Endothelial cell of umbilical vein (primary cell): Measurements from ENCODE around the gene DIAPH3. TPM values are rescaled to one million over a fixed set of nuclear protein-coding genes. Genes with fewer than 3 reads are reported as not detected.

ENCODE experiments used
- BruUV-seq: library from RNA; stranded (reverse); fragments of 400-500 nt; replicated peaks from 2 replicates; lab custom pipeline; 2021; lab: Mats Ljungman, UMichigan
- CTCF ChIA-PET: fragments of 300-600, 350-600 bp; sonication (Branson Sonifier 250); formaldehyde crosslinking; loops from one replicate; lab custom pipeline; 2021; ENCODE audit warnings: antibody characterized with exemption, inconsistent platforms; lab: Charles Lee
- POLR2A ChIA-PET: fragments of 300-600, 350-600 bp; sonication (Branson Sonifier 250); formaldehyde crosslinking; loops from one replicate; lab custom pipeline; 2021; ENCODE audit warnings: antibody characterized with exemption, inconsistent platforms; lab: Charles Lee
- DNase-seq: peaks from one replicate; pipeline ENCODE4 v3.0.0-alpha.2; 2011; ENCODE audit warnings: low read depth, low spot score
- FAIRE-seq: peaks from 2 replicates; lab custom pipeline; 2011; peaks lifted over from hg19 to GRCh38; lab: Jason Lieb, UNC
- H2AFZ ChIP-seq: 2 replicates; pipeline ENCODE4 v1.6.0; 2012; ENCODE audit warnings: low read depth, low read length, control low read depth, inconsistent platforms
- H3K27ac ChIP-seq: 2 replicates; pipeline ENCODE4 v1.5.1; 2011; ENCODE audit warnings: low read depth, mild to moderate bottlenecking, control low read depth, low read length, moderate library complexity; ENCODE audit not compliant: insufficient read depth
- H3K27me3 ChIP-seq, 2 experiments: 2 replicates each; pipeline versions ENCODE4 v1.6.0 to v1.6.1; 2011; ENCODE audit warnings: low read length in 2 of 2, mixed read lengths in 1 of 2; ENCODE audit not compliant: control insufficient read depth in 2 of 2, insufficient read depth in 2 of 2
- H3K36me3 ChIP-seq, 2 experiments: 2 replicates in 1 of 2; 3 replicates in 1 of 2; pipeline ENCODE4 v1.5.1; 2011; ENCODE audit warnings: low read length in 2 of 2, mild to moderate bottlenecking in 1 of 2, moderate library complexity in 1 of 2; ENCODE audit not compliant: control insufficient read depth in 2 of 2, insufficient read depth in 2 of 2; ENCODE audit errors: extremely low read depth in 1 of 2
- H3K4me1 ChIP-seq: 3 replicates; pipeline ENCODE4 v1.5.1; 2011; ENCODE audit warnings: mild to moderate bottlenecking, low read length; ENCODE audit not compliant: control insufficient read depth, insufficient read depth; ENCODE audit errors: extremely low read depth
- H3K4me2 ChIP-seq: 2 replicates; pipeline ENCODE4 v1.6.1; 2011; ENCODE audit warnings: low read length, control low read depth, mixed read lengths; ENCODE audit not compliant: insufficient read depth
- H3K4me3 ChIP-seq, 3 experiments: fragments of 200-600 bp in 1 of 3; sonication (generic), shearing (Covaris generic) in 1 of 3; replicated peaks in 1 of 3; 2 replicates each; pipeline ENCODE4 v1.5.1; 2011 to 2016; ENCODE audit warnings: control low read depth in 3 of 3, low read length in 3 of 3, mild to moderate bottlenecking in 2 of 3, inconsistent platforms in 1 of 3, low read depth in 1 of 3, moderate library complexity in 1 of 3; ENCODE audit not compliant: insufficient read depth in 1 of 3
- H3K79me2 ChIP-seq: 2 replicates; pipeline ENCODE4 v1.6.0; 2012; ENCODE audit warnings: low read length, inconsistent platforms; ENCODE audit not compliant: control insufficient read depth, insufficient read depth
- H3K9ac ChIP-seq: replicated peaks from 2 replicates; pipeline ENCODE3; 2011; ENCODE audit warnings: low read length, control low read depth; ENCODE audit not compliant: insufficient read depth; ENCODE audit errors: extremely low read depth
- H3K9me1 ChIP-seq: replicated peaks from 3 replicates; pipeline ENCODE4 v1.6.0; 2011; ENCODE audit warnings: mild to moderate bottlenecking, low read length; ENCODE audit not compliant: control insufficient read depth, insufficient read depth; ENCODE audit errors: extremely low read depth
- H3K9me3 ChIP-seq: replicated peaks from 2 replicates; pipeline ENCODE4 v1.5.1; 2012; ENCODE audit warnings: low read length, inconsistent platforms; ENCODE audit not compliant: control insufficient read depth, insufficient read depth
- H4K20me1 ChIP-seq: replicated peaks from 2 replicates; pipeline ENCODE3; 2011; ENCODE audit warnings: mild to moderate bottlenecking, low read length; ENCODE audit not compliant: control insufficient read depth, insufficient read depth; ENCODE audit errors: extremely low read depth
- CTCF ChIP-seq, 2 donors: IDR thresholded peaks; 1 replicate in 1 of 2; 2 replicates in 1 of 2; pipeline ENCODE4 v1.5.1; 2011; ENCODE audit warnings: low read length in 2 of 2, mild to moderate bottlenecking in 2 of 2, moderate library complexity in 2 of 2, control low read depth in 1 of 2, inconsistent platforms in 1 of 2, low read depth in 1 of 2; ENCODE audit not compliant: insufficient read depth in 1 of 2; ENCODE audit errors: extremely low read depth in 1 of 2
- FOS ChIP-seq: IDR thresholded peaks from 2 replicates; pipeline ENCODE4 v1.6.1; 2011; ENCODE audit warnings: mild to moderate bottlenecking, low read length, moderate library complexity, borderline replicate concordance; ENCODE audit not compliant: insufficient read depth
- GATA2 ChIP-seq: IDR thresholded peaks from 2 replicates; pipeline ENCODE4 v1.7.0; 2011; ENCODE audit warnings: low read depth, mild to moderate bottlenecking, moderate library complexity, mixed read lengths, low read length; ENCODE audit not compliant: insufficient read length, insufficient read depth
- MYC ChIP-seq: IDR thresholded peaks from one replicate; pipeline ENCODE4 v1.6.1; 2011; ENCODE audit warnings: mild to moderate bottlenecking, low read depth, low read length
- POLR2A ChIP-seq: IDR thresholded peaks from 2 replicates; pipeline ENCODE4 v1.6.1; 2012; ENCODE audit warnings: low read depth, mild to moderate bottlenecking, control low read depth, low read length
- POLR2AphosphoS5 ChIP-seq: IDR thresholded peaks from 2 replicates; pipeline ENCODE4 v1.6.1; 2012; ENCODE audit warnings: low read depth, mild to moderate bottlenecking, control low read depth, low read length, moderate library complexity; ENCODE audit not compliant: insufficient read depth
- dilution Hi-C: fragments of 300-500 bp; cut with MboI; formaldehyde crosslinking; loops from one replicate; pipeline ENCODE4 v1.15.0; 2019; ENCODE audit warnings: low sequenced_read_pairs; ENCODE audit not compliant: extremely low pct_ligation_motif_present
- intact Hi-C: fragments of 100-400 bp; cut with micrococcal nuclease; formaldehyde crosslinking; loops from one replicate; pipeline ENCODE4 v1.10.0; 2022
- polyA plus RNA-seq, 4 experiments: library from polyadenylated mRNA; depleted of rRNA in 3 of 4; stranded (reverse) in 3 of 4; unstranded in 1 of 4; fragments of >200 nt; gene quantifications; 2 replicates each; pipeline versions ENCODE4 v1.2.1 to v1.2.3, GENCODE V29; 2011 to 2012; ENCODE audit warnings: missing spikeins in 1 of 4
- total RNA-seq: library from RNA; stranded (reverse); gene quantifications from 2 replicates; pipeline ENCODE4 v1.2.3, GENCODE V29; 2021
- TF ChIP-seq, protein P1 (sequence below): IDR thresholded peaks from 2 replicates; pipeline ENCODE4 v1.6.1; 2011; ENCODE audit not compliant: insufficient read depth, insufficient read length

The DIAPH3 gene
- total and polyA plus RNA-seq, 2 donors (not counting 3 experiments of a cell fraction or from before 2014, with no cell fraction given), result 9.9 to 44.0 TPM

- Histone ChIP-seq H2AFZ (no peak overlapping the region), H3K9me3 (peaks cover 3% of the 10 kb centered on the region), H3K4me2 (no peak overlapping the region), H4K20me1 (no peaks in the 10 kb centered on the region), H3K27ac (no peak overlapping the region), H3K79me2 (peaks cover 41% of the 10 kb centered on the region), H3K4me3 (no peak overlapping the region), H3K36me3 (peaks cover 0 to 2% of the 10 kb centered on the region in 2 experiments), H3K4me1 (no peaks in the 10 kb centered on the region), H3K27me3 (no peaks in the 10 kb centered on the region), H3K9me1 (no peaks in the 10 kb centered on the region), H3K9ac (no peak overlapping the region)
- no peak for TF ChIP-seq GATA2
- no peak for TF ChIP-seq MYC
- no peak for TF ChIP-seq POLR2A
- TF ChIP-seq, protein P1, sequence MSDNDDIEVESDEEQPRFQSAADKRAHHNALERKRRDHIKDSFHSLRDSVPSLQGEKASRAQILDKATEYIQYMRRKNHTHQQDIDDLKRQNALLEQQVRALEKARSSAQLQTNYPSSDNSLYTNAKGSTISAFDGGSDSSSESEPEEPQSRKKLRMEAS, result no peak
- TF ChIP-seq FOS, result no peak
- no peak for TF ChIP-seq POLR2AphosphoS5
- no peak for TF ChIP-seq CTCF (IDR thresholded peaks at IDR 0.05; ENCODE audit: extremely low read depth in 1 of 2, insufficient read depth in 1 of 2, low read depth in 1 of 2, low read length in 2 of 2)
- dilution Hi-C loops, result no loop called here
- FAIRE-seq, result no peak
- intact Hi-C loops, result no loop called here
- ChIA-PET CTCF (no interaction called here), POLR2A (no interaction called here)
- BruUV-seq, result no TSS peak
- DNase-seq, result no peak
Measured at GRCh38 chr13:60118696-60119400, 44.9 kb downstream of the DIAPH3 start.
